ENCODE data around the gene RPS6KA2.
"Not testable (repeated sequence)": the region's sequence is repeated elsewhere in the genome, so short reads cannot be mapped to it uniquely, and the experiment has no call there.

The RPS6KA2 gene

DNA sequence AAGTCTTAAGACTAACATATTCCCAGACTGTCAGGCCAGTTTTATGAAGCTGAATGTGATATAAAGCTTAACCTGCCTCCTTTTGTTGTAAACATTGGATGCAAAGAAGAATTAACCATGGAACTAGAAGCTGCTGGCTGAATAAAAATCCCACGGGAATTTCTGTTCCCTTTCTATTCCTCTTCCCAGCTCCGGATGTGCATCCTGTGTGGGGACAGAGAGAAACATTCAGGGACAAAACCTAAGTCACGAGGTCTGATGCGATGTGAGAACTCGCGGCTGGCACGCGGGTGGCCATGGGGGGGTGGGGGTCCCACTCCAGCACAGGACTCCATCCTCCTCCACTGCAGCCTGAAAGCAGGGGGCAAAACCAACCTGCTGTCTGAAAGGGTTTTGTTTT is 72.7 kb downstream of the RPS6KA2 start:
- DNase-seq (ENCODE audit: low read depth): no peak

DNA sequence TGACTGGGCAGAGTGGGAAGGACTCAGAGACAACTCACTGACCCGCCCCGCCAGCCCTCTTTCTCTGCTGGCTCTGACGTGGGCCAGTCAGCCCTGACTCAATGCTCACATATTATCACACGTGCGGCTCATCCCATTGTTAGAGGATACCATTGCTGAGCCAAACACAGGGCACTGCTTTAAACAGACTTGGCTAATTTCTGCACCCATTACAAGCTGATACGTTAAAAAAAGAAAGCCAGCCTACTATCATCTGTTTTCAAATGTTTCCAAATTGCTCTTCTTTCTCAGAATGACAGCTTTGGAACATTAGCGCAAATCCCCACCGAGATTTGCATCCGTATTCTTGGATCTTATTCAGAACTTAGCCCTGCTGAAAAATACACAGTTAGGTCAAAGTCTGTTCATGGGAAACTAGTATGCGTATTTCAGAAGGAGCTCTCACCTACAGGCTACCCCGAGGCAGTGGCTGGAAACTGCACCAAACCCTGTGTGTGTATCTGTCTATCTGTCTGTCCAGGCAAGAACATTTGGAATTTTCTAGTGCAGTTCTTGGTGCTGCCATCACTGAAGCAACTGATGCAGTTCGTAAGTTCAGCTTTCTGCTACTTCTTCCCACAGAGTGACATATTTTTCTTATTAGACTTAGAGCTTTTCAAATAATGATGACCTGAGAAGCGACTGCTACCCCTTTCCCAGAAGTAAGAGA is 73.3 kb downstream of the RPS6KA2 start:
- DNase-seq (ENCODE audit: low read depth): no peak

DNA sequence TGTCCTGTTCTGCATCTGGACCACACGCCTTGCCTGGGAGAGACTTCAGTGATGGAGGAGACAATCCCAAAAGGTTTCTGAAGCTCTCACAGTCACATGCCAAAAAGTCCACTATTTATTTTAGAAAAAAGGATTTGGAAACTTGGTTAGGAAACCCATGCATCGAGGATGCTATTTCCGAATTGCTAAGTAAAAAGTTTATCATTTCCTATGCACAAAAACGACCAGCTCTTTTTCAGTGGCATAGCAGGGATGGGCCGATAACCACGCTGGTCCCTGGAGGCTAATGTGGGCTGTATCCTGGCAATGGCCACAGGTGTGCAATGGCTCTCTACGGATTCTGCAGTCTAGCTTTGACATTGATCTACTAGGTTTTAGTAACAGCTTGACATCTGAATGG is 74.5 kb downstream of the RPS6KA2 start:
- DNase-seq (ENCODE audit: low read depth): no peak

DNA sequence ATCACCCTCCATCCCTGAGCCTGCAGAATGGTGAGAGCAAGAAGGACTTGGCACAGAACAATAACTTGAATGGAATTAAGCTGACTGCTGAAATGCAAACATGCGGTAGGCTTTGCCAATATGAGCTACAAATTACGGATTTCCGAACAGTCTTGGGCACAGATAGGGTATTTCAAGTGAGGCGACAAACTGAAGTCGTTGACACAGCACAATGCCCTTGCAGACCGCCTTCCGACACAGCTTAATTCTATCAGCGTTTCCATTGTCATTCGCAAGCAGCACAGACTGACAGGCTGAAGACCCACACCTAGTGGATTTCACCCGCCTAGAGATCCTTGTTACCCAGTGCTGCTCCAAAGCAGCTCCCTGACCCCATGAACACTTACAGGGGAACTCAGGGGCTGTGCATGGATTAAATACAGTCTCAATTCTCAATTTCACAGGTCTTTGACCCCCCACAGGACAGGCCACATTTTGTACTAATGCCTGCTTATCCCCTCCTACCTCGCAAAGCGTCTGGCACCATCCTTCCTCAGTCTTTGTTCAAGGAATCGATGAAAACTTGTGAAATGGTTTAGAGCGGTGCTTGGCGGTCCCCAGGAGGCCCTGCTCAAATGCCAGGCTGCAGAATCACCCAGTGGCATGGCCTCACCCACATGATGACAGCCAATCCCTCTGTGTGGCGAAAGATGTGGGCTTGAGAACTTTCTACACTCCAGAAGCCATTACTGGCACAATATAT is 75.1 kb downstream of the RPS6KA2 start:
- DNase-seq (ENCODE audit: low read depth): no peak

DNA sequence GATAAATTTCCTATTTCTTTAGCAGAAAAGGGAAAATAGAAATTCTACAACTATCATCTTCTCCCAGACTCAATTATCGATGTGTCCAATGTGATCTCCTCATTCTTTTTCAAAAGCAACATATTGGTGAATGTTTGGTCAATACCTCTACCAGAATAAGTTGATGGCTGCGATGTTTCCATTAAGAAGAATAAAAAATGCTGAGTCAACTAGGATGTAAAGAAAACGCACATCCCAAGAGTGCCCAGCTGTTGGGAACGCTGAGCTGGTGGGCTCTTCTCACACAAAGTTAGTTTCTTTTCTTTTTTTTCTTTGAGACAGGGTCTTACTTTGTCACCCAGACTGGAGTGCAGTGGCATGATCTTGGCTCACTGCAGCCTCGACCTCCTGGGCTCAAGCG is 80.4 kb downstream of the RPS6KA2 start:
- no peak for DNase-seq (ENCODE audit: low read depth)

DNA sequence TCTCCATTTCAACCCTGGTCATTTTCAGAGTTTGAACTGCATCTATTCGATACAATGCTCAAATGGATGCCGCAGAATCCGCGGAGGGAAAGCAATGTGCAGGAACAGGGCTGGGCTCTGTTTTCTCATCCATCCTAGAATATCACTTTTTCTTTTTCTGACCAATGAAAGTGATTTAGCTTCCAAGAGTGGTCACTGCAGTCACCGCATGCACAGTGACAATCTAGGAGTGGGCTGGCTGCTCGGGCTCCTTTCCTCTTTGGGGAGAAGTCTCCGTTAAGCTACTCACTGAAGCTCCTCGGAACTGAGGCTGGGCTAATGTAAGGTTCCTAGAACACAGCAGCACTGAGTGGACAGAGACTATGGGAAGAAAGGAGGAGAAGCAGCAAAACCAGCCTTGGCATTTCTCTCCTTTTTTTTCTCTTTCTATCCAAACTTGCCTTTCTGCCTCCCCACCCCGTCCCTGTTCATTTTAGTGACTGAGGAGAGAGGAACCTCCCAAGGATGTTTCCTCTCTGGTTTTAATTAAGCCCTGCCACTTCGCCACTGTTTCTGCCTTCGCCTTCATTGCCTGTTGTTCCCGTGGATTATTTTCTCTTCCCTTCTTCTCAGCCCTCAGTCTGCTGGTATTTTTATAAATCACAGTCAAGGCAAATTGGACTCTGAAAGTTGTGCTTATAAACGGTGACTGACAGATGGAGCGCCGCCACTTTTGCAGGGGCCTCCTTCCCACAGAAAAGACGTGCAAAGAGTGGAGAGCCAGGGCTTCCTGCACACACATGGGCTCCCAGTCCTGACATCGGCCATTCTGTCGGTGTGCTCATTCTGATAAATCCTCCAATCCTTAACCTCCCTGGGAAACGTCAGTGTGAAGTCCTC is 81.7 kb downstream of the RPS6KA2 start:
- no peak for DNase-seq (ENCODE audit: low read depth)

DNA sequence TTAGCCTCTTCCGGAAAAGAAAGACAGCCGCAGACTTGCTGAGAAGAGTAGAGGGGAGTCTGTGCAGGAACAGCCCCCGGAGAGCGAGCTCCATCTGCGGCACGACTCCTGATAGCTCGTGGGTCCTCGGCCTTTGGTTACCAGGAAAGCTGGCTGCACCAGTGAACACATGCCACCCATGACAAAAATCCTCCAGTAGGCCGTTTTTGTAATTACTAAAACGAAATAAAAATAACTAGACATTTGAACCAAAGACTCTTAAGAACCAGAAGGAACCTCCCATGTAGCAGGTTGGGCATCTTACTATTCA is 82.8 kb downstream of the RPS6KA2 start:
- no peak for DNase-seq (ENCODE audit: low read depth)

DNA sequence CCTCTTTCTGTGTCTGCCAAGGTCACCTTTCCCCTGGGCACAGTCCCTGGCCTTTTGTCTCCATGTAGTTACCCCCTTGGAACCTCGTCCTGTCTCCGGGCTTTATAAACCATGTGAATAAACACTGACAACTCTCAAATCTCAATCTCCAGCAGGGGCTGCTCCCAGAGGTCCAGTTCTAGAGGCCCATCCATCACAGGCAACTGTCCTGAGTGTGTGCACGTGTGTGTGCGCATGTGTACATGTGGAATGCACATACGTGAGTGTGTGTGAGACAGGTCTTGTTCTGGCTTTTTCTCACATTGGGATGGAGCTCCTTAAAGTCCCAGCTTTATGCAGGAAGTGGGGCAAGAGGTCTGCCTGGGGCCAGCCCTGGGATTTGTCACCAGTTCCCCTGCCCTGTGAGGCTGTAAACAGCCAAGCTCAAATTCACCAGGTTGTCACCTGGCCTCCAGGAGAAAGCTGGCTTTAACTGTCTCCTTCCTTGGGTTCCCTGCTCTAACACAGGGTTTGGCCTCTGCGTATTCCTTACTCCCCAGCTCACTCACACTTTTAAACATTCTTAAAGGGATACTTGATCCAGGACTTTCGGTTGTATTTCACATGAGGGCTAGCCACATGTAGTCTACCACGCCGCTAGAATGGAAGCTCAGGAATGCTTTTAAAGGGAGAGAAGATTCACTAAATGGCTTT is 83.3 kb downstream of the RPS6KA2 start:
- no peak for DNase-seq (ENCODE audit: low read depth)

DNA sequence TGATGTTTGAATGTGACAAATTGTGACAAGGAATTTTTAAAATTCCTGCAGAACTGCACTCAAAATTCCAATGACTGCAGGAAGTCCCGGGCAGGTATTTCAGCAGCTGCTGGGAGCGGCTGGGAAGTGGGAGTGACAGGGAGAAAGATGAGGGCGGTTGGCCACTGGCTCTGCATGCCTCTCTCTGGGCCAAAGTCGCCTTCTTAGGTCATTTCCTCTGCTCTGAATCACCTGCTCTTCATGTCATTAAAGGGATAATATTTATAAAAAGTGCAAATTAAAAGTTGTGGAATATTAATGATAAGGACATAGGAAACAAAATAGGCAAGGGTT is 84.5 kb downstream of the RPS6KA2 start:
- no peak for DNase-seq (ENCODE audit: low read depth)

DNA sequence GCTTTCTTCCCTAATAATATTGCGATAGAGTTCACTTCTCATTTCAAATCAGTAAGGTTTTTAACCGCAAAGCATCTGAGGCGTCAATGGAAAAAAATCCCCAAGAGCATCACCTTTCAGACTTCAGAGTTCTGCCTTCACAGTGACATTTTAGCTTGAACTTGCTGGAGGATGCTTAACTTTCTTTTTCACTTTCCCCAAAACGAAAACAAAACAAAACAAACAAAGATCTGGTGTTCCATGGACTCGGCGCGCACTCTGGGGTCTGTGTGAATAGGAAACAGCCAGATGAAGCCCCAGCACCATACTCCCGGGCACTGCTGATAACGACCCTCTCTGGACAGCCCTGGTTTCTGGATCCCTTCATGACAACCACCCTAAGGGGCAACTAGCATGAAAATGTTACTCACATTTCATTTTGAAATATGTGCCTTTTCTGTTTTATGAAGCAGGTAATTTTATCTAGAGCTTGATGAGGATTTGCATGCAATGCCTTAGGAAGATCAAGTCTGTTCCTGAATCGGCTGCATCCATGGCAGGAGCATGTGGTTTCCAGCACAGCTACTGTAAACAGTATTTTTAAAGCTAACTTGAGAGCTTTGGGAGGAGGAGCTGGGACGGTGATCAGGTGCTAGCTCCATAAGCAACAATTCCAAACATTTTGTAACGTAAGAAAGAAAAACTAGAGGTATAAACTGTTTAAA is 85.0 kb downstream of the RPS6KA2 start:
- DNase-seq (ENCODE audit: low read depth): no peak

DNA sequence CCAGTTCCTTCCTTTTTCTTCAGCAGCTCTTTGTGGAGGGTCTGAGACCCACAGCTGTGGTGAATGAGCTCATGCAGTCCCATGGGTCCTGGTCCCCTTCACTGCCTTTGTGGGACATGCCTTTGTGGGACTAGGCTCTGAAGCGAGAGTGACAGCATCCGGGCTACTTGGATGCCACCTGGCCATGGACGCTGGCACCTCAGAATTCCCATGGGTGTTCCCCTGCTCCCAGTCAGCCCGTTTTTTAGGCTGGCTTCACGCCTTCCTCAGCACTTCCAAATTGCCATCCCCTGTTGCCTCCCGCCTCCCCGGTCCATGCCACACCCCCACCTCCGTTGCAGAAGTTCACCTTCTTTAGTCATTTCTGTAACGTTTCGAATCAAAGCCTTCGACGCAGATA is 85.7 kb downstream of the RPS6KA2 start:
- DNase-seq (ENCODE audit: low read depth): no peak

DNA sequence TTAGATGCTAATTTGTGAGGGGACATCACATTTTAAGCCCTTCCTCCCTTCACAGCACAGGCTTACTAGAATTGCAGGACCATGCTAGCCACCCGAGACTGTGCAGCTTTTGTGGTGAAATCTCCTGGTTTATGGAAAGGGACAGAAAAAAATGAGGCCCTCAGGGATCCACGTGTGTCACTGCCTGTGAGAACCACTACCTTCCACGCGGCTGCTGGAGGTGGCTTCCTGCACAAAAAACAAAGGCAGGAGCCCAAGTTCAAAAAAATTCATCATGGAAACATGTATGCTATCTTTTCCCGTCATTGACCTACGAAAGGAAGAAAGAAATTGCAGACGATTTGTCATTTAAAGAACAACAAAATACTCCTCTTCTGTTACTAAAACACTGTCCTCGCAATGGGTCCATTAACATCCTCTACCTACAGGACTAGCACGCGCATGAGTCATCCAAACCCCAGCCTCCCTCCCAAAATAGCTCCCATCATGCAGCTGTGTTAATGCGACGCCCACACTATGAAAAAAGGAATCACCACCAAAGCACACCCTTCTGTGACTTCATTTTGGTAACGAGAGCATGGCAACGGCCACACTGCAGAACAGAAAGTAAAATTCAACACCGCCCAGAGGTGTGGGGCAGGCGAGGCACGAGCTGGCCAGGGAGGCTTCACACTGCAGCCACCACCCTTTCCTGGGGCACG is 86.3 kb downstream of the RPS6KA2 start:
- DNase-seq (ENCODE audit: low read depth): peak; percentile 5

DNA sequence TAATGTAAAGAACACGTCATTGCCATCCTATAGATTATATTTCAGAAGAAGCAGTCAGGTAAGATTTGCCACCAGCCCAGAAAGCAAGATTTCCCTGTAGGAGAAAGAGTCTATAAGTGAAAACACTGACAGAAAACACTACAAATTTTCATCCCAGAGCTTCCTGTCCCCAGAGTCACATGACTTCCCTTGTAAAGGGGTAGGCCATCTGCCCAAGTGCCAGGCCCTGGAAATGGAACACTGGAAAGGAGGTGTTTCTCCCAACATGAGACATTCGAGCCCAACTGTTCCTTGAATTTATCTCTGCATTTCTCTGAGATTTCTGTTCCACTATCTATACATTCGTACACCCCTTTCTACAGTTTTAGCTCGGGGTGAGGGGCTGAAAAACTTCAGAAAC is 87.5 kb downstream of the RPS6KA2 start:
- DNase-seq (ENCODE audit: low read depth): no peak

DNA sequence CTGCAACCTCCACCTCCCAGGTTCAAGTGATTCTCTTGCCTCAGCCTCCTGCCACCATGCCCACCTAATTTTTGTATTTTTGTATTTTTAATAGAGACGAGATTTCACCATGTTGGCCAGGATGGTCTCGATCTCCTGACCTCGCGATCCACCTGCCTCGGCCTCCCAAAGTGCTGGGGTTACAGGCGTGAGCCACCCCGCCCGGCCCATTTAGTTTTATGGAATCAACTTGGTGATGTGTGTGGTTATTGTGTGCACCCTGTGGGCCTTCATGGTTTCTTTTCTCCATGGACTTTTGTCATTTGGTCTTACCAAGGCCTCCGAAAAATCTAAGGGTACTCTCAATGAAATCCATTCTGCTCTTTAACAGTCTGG is 88.1 kb downstream of the RPS6KA2 start:
- not testable (repeated sequence) for DNase-seq (ENCODE audit: low read depth)

DNA sequence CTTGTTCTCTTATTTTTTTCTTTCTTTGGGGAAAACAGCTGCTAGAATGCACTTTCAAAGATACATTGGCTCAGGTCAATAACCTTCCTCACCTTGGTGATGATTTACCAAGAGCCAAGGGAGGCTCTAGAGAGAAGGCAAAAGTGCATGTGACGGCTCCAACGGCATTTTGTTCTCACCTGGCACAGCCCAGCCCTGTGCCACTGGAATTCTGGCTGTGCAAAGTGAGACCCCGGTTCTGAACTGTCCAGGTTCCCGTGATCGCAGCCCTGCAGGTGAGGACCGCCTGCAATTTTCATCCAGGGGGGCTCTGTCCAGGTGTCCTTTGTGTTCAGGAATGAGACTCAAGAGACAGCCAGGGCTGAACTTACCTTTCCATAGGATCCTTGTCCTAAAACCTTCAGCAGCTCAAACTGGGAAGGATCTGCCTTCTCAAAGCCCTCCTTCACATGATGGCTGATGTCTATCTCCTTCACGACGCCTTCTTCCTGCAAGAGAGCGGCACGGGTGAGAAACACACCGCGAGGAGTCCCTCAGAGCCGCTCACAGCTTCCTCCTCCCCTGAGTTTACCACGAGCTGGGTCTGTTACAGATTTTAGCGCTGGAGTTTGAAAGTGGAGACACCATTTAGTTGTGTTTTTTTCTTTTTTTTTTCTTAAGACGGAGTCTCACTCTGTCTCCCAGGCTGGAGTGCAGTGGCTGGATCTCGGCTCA is 88.6 kb downstream of the RPS6KA2 start:
- DNase-seq (ENCODE audit: low read depth): no peak

DNA sequence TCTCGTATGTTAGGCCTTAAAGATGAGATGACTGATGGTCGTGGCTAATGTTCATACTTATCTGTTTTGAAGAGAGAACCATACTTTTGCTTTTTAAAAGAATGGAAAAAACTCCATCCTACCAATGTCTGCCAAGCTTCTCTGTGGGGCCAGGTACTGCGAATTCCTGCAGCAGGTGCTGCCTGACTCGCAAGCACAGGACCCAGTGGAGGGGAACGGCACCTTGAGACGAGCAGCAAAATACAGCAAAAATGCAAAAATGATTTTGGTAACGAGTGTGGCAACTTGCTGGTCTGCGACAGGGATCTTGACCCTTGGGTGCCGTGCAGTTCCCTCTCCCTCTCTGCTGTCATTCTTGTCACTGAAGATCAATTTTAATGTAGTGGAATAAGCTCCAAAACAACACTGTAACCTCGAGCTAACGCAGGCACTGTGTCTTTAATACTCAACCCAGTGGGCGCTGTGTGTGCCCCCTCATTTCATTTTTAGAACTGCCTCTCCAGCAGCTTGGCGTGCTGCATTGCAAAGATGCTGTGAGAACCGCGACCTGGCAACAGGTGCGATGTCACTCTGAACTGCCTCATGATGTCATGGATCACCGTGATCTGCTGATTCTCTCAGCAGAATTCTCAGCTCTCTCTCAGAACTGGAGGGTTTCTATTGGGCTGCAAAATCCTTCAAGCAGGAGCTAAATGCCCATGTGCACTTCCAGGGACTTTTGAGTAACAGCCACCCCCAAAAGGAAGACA is 92.2 kb downstream of the RPS6KA2 start:
- DNase-seq (ENCODE audit: low read depth): no peak

DNA sequence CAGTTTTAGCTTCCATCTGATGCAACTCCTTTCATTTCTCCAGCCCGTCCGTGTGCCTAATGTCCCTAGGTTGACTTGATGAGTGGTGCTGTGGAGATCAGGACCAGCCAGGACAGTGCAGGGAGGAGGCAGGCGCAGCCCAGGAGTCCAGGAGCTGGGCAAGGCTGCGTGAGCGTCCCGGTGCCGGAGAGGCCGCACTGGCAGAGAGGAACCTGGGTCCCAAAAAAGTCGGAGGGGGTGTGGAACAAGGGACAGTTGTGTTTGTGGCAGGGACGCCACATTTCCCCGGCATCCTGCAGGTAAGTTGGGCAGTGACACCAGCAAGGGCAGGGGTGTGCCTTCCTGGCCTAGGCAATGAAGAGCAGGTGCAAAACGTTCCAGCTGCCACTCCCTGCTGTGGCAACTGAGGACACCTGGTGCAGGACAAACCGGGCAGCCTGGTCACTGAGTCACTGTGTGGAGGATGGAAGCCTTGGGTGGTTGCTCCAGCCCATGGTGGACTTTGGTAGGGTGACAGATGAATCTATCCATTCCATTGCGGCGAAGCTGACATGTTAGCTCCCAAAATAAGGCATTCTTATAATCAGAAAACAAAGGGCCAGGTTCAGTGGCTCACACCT is 93.7 kb downstream of the RPS6KA2 start:
- no peak for DNase-seq (ENCODE audit: low read depth)

DNA sequence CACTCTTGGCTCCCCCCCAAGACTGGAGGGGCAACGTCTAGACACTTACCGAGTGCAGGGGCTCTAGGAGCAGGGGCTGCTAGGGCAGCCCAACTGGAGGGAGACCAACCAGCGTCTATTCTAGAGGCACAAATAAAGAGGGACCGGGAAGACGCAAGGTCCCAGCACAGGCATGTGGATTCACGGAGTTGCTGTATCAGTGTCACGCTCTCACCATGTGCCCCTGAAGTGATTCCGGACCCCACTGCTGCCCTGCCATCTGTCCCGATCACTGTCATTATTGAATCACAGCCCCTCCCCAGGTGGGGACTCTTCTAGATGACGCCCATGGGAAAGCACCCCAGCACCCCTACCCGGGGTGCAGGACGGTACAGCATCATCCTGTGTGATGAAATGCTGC is 94.7 kb downstream of the RPS6KA2 start:
- DNase-seq (ENCODE audit: low read depth): no peak

All from stimulated activated CD8-positive, alpha-beta memory T cell treated with anti-CD3 and anti-CD28 coated beads, Interleukin-15, amount 100 ng/mL, for 1 hour (primary cell).